Keratinocyte (primary cell): ENCODE data around the gene CDC42SE2.

Experiments
- CTCF ChIP-seq, 3 experiments: IDR thresholded peaks in 1 of 3; conservative IDR thresholded peaks in 1 of 3; optimal IDR thresholded peaks in 1 of 3; 2 replicates in 2 of 3; 3 replicates in 1 of 3; pipeline versions ENCODE3 to v1.5.1; 2011; ENCODE audit warnings: low read length in 3 of 3, mild to moderate bottlenecking in 3 of 3, moderate library complexity in 2 of 3, control low read depth in 1 of 3, inconsistent platforms in 1 of 3; ENCODE audit not compliant: insufficient read depth in 2 of 3; ENCODE audit errors: extremely low read depth in 1 of 3
- EZH2 ChIP-seq: IDR thresholded peaks from one replicate; pipeline ENCODE4 v1.6.1; 2012; ENCODE audit warnings: inconsistent platforms, mild to moderate bottlenecking, low read length, moderate library complexity

- TF ChIP-seq CTCF (optimal IDR thresholded peaks at IDR 0.05 in 1 of 3, IDR thresholded peaks at IDR 0.05 in 1 of 3, conservative IDR thresholded peaks at IDR 0.05 in 1 of 3; ENCODE audit: extremely low read depth in 1 of 3, insufficient read depth in 2 of 3, low read length in 3 of 3) (no peak), EZH2 (no peak)
Observed at GRCh38 chr5:131356619-131357018, 92.8 kb downstream of the CDC42SE2 start.
